H1 (cell line): ENCODE measurements around the gene HHAT. TPM values are rescaled to one million over a fixed set of nuclear protein-coding genes. Genes with fewer than 3 reads are reported as not detected.

ENCODE experiments used
- CTCF ChIA-PET: fragments of 300-600 bp; sonication (Branson Sonifier 250); formaldehyde crosslinking; loops from one replicate; lab custom pipeline; 2021; ENCODE audit not compliant: partially characterized antibody; lab: Charles Lee
- POLR2A ChIA-PET: fragments of 300-600 bp; sonication (Branson Sonifier 250); formaldehyde crosslinking; loops from one replicate; lab custom pipeline; 2021; ENCODE audit warnings: inconsistent platforms; ENCODE audit not compliant: partially characterized antibody; lab: Charles Lee
- DNase-seq, 2 experiments: peaks; one replicate each; pipeline versions ENCODE4 v3.0.0 to v3.0.0-alpha.2; 2010 to 2022; ENCODE audit warnings: low spot score in 2 of 2, low read depth in 1 of 2, mixed read lengths in 1 of 2
- FAIRE-seq: peaks from 2 replicates; lab custom pipeline; 2011; peaks lifted over from hg19 to GRCh38; lab: Jason Lieb, UNC
- H2AFZ ChIP-seq: 2 replicates; pipeline ENCODE4 v1.8.1; 2012; ENCODE audit warnings: low read length, inconsistent platforms
- H2AK5ac ChIP-seq: 2 replicates; pipeline ENCODE4 v1.6.1; 2013; ENCODE audit warnings: low read depth, low read length
- H2BK120ac ChIP-seq: replicated peaks from 2 replicates; pipeline ENCODE3; 2013; ENCODE audit warnings: low read depth, low read length, inconsistent platforms
- H2BK12ac ChIP-seq: 2 replicates; pipeline ENCODE4 v1.6.1; 2013; ENCODE audit warnings: low read depth, low read length
- H2BK15ac ChIP-seq: 2 replicates; pipeline ENCODE4 v1.6.1; 2013; ENCODE audit warnings: low read length
- H2BK20ac ChIP-seq: 2 replicates; pipeline ENCODE4 v1.6.1; 2013; ENCODE audit warnings: low read length
- H2BK5ac ChIP-seq: 2 replicates; pipeline ENCODE4 v1.6.1; 2013; ENCODE audit warnings: low read depth, low read length
- H3K14ac ChIP-seq: 2 replicates; pipeline ENCODE4 v1.6.1; 2013; ENCODE audit warnings: inconsistent platforms; ENCODE audit not compliant: insufficient read length
- H3K18ac ChIP-seq: 2 replicates; pipeline ENCODE4 v1.6.1; 2013; ENCODE audit warnings: low read length; ENCODE audit errors: extremely low read depth
- H3K23ac ChIP-seq: 2 replicates; pipeline ENCODE4 v1.6.1; 2013; ENCODE audit warnings: inconsistent platforms; ENCODE audit not compliant: insufficient read length
- H3K23me2 ChIP-seq: 2 replicates; pipeline ENCODE4 v1.6.1; 2013; ENCODE audit warnings: low read depth, low read length
- H3K27ac ChIP-seq: 2 replicates; pipeline ENCODE4 v1.6.1; 2011; ENCODE audit warnings: low read depth, low read length, inconsistent platforms
- H3K27me3 ChIP-seq, 4 experiments: replicated peaks in 1 of 4; 1 replicate in 1 of 4; 2 replicates in 3 of 4; pipeline versions ENCODE4 v1.6.1 to v1.8.1; 2011 to 2013; ENCODE audit warnings: low read length in 3 of 4, mild to moderate bottlenecking in 3 of 4, inconsistent platforms in 2 of 4, mixed read lengths in 2 of 4, moderate library complexity in 1 of 4; ENCODE audit not compliant: control insufficient read depth in 3 of 4, insufficient read depth in 3 of 4; ENCODE audit errors: extremely low read depth in 1 of 4
- H3K36me3 ChIP-seq, 4 experiments: 2 replicates each; pipeline versions ENCODE4 v1.6.1 to v1.8.1; 2011 to 2013; ENCODE audit warnings: mild to moderate bottlenecking in 4 of 4, low read length in 3 of 4, moderate library complexity in 2 of 4, control low read depth in 1 of 4, inconsistent platforms in 1 of 4; ENCODE audit not compliant: insufficient read depth in 4 of 4, control insufficient read depth in 2 of 4
- H3K4ac ChIP-seq: replicated peaks from 2 replicates; pipeline ENCODE3; 2013; ENCODE audit warnings: low read length, low read depth, mixed read lengths, inconsistent platforms; ENCODE audit not compliant: insufficient read length
- H3K4me1 ChIP-seq, 4 experiments: replicated peaks in 1 of 4; 1 replicate in 1 of 4; 2 replicates in 3 of 4; pipeline versions ENCODE4 v1.6.1 to v1.8.1; 2011 to 2013; ENCODE audit warnings: low read length in 3 of 4, inconsistent platforms in 2 of 4, mixed read lengths in 1 of 4; ENCODE audit not compliant: insufficient read depth in 4 of 4, control insufficient read depth in 3 of 4
- H3K4me2 ChIP-seq, 2 experiments: 2 replicates each; pipeline versions ENCODE4 v1.6.1 to v1.8.1; 2011 to 2013; ENCODE audit warnings: low read depth in 2 of 2, low read length in 2 of 2, control low read depth in 1 of 2, inconsistent platforms in 1 of 2, mild to moderate bottlenecking in 1 of 2; ENCODE audit not compliant: insufficient read depth in 1 of 2
- H3K4me3 ChIP-seq, 4 experiments: fragments of 200-600, 300-600 bp in 1 of 4; sonication (generic), shearing (Covaris generic), sonication (Bioruptor Twin) in 1 of 4; 2 replicates each; pipeline versions ENCODE4 v1.5.1 to v1.8.1; 2011 to 2016; ENCODE audit warnings: low read length in 4 of 4, low read depth in 3 of 4, control low read depth in 2 of 4, inconsistent platforms in 2 of 4, mild to moderate bottlenecking in 2 of 4, mixed read lengths in 1 of 4, moderate library complexity in 1 of 4; ENCODE audit not compliant: insufficient read depth in 2 of 4; ENCODE audit errors: extremely low read depth in 1 of 4
- H3K56ac ChIP-seq: replicated peaks from 2 replicates; pipeline ENCODE3; 2013; ENCODE audit warnings: low read depth, mild to moderate bottlenecking, mixed read lengths, low read length, inconsistent platforms; ENCODE audit not compliant: insufficient read length
- H3K79me1 ChIP-seq: 2 replicates; pipeline ENCODE4 v1.6.1; 2013; ENCODE audit warnings: low read depth, low read length, control low read depth
- H3K79me2 ChIP-seq, 2 experiments: 2 replicates each; pipeline versions ENCODE4 v1.6.1 to v1.8.1; 2012 to 2013; ENCODE audit warnings: low read length in 2 of 2, mild to moderate bottlenecking in 2 of 2, inconsistent platforms in 1 of 2; ENCODE audit not compliant: insufficient read depth in 2 of 2, control insufficient read depth in 1 of 2
- H3K9ac ChIP-seq, 4 experiments: replicated peaks in 1 of 4; 1 replicate in 1 of 4; 2 replicates in 3 of 4; pipeline versions ENCODE4 v1.6.1 to v1.8.1; 2011 to 2013; ENCODE audit warnings: low read depth in 3 of 4, low read length in 3 of 4, control low read depth in 2 of 4, mild to moderate bottlenecking in 2 of 4, moderate library complexity in 2 of 4, inconsistent platforms in 1 of 4; ENCODE audit errors: extremely low read depth in 1 of 4
- H3K9me3 ChIP-seq, 2 experiments: 2 replicates each; pipeline versions ENCODE4 v1.6.1 to v1.8.1; 2012 to 2013; ENCODE audit warnings: mild to moderate bottlenecking in 2 of 2, moderate library complexity in 2 of 2, control low read depth in 1 of 2, inconsistent platforms in 1 of 2, low read depth in 1 of 2, low read length in 1 of 2, mixed read lengths in 1 of 2; ENCODE audit not compliant: insufficient read depth in 2 of 2
- H4K20me1 ChIP-seq, 2 experiments: replicated peaks in 1 of 2; 2 replicates each; pipeline versions ENCODE3 to v1.8.1; 2011 to 2013; ENCODE audit warnings: inconsistent platforms in 2 of 2, low read length in 2 of 2, mild to moderate bottlenecking in 1 of 2; ENCODE audit not compliant: insufficient read depth in 2 of 2, control insufficient read depth in 1 of 2
- H4K5ac ChIP-seq: 2 replicates; pipeline ENCODE4 v1.6.1; 2013; ENCODE audit warnings: low read length, low read depth, mixed read lengths, inconsistent platforms; ENCODE audit not compliant: insufficient read length
- H4K8ac ChIP-seq: 2 replicates; pipeline ENCODE4 v1.8.0; 2013; ENCODE audit warnings: mild to moderate bottlenecking, moderate library complexity, low read length, inconsistent platforms; ENCODE audit not compliant: insufficient read depth; ENCODE audit errors: extremely low read depth
- H4K91ac ChIP-seq: replicated peaks from 2 replicates; pipeline ENCODE3; 2013; ENCODE audit warnings: low read length, mixed read lengths, inconsistent platforms; ENCODE audit not compliant: insufficient read length
- CEBPB ChIP-seq: IDR thresholded peaks from 2 replicates; pipeline ENCODE4 v1.6.1; 2012; ENCODE audit warnings: low read depth, low read length
- CHD2 ChIP-seq: IDR thresholded peaks from 2 replicates; pipeline ENCODE4 v1.6.1; 2012; ENCODE audit warnings: low read length, improper control_type of control experiment
- CREB1 ChIP-seq: IDR thresholded peaks from 2 replicates; pipeline ENCODE4 v1.6.1; 2012; ENCODE audit warnings: inconsistent platforms
- CTBP2 ChIP-seq: IDR thresholded peaks from 2 replicates; pipeline ENCODE4 v1.7.0; 2011; ENCODE audit warnings: borderline replicate concordance, mild to moderate bottlenecking, moderate library complexity, mixed read lengths, low read length; ENCODE audit not compliant: insufficient read depth, insufficient read length
- CTCF ChIP-seq, 3 experiments: IDR thresholded peaks; 1 replicate in 2 of 3; 2 replicates in 1 of 3; pipeline versions ENCODE4 v1.5.1 to v1.6.1; 2011; ENCODE audit warnings: low read length in 3 of 3, mild to moderate bottlenecking in 3 of 3, inconsistent platforms in 2 of 3, low read depth in 1 of 3, moderate library complexity in 1 of 3; ENCODE audit not compliant: insufficient read depth in 1 of 3; ENCODE audit errors: control extremely low read depth in 1 of 3
- NRF1 ChIP-seq: IDR thresholded peaks from 2 replicates; pipeline ENCODE4 v1.6.1; 2011; ENCODE audit warnings: mild to moderate bottlenecking, low read depth, low read length, improper control_type of control experiment
- RAD21 ChIP-seq, 2 experiments: IDR thresholded peaks in 1 of 2; conservative IDR thresholded peaks in 1 of 2; 2 replicates each; pipeline ENCODE4 v1.6.1; 2011; ENCODE audit warnings: low read depth in 2 of 2, low read length in 2 of 2, improper control_type of control experiment in 1 of 2, inconsistent platforms in 1 of 2, mild to moderate bottlenecking in 1 of 2, moderate library complexity in 1 of 2
- RBBP5 ChIP-seq: IDR thresholded peaks from 2 replicates; pipeline ENCODE4 v1.7.1; 2012; ENCODE audit warnings: low read depth, mild to moderate bottlenecking, inconsistent platforms, low read length, moderate library complexity, borderline replicate concordance
- WGBS, 2 experiments: shearing (Covaris generic) in 1 of 2; methylation state at CpG; one replicate each; pipeline versions ENCODE4 v1.1.6 to v1.1.7; 2013 to 2015; ENCODE audit warnings: low lambda C conversion rate in 2 of 2, mixed read lengths in 2 of 2, inconsistent platforms in 1 of 2, low coverage in 1 of 2, missing lambda C conversion rate in 1 of 2; ENCODE audit not compliant: insufficient replicate concordance in 2 of 2, insufficient coverage in 1 of 2, insufficient read length in 1 of 2; ENCODE audit errors: extremely low coverage in 1 of 2, missing lambda C conversion rate in 1 of 2; 5-methylcytosine and 5-hydroxymethylcytosine counted together
- polyA plus RNA-seq, 7 experiments: library from polyadenylated mRNA; depleted of rRNA in 3 of 7; stranded (reverse) in 5 of 7; unstranded in 2 of 7; fragments of >200 nt in 5 of 7; fragments of 200-250 nt in 2 of 7; gene quantifications; 1 replicate in 5 of 7; 2 replicates in 1 of 7; 4 replicates in 1 of 7; pipeline versions ENCODE4 v1.2.1 to v1.2.3, GENCODE V29; 2011 to 2013; ENCODE audit warnings: missing spikeins in 2 of 7, mixed read lengths in 2 of 7
- total RNA-seq: library from RNA; stranded (reverse); fragmentation: NEBNext Ultra II Directional; extraction: Animal tissue kit (Norgen Biotek cat#: 25700); gene quantifications from 2 replicates; pipeline ENCODE4 v1.2.1, GENCODE V29; 2021

Gene HHAT
- total and polyA plus RNA-seq, 2 of the 8 experiments (the other 6 are each of a cell fraction or from before 2014, with no cell fraction given) = 0.15 to 0.51 TPM

- Histone ChIP-seq H2AFZ (no peak overlapping the region), H3K27me3 (no peaks in the 10 kb centered on the region), H3K9ac (no peak overlapping the region), H3K4ac (no peak overlapping the region), H3K4me1 (no peaks in the 10 kb centered on the region), H4K8ac (no peak overlapping the region)
- WGBS, 2 experiments = 95% methylated on average over 3 of the region's 3 CpGs; no CpG with 5 or more reads in 1 of the 2 experiments
- TF ChIP-seq RAD21 (IDR thresholded peaks at IDR 0.05 in 1 of 2, conservative IDR thresholded peaks at IDR 0.05 in 1 of 2; ENCODE audit: low read depth in 2 of 2, low read length in 2 of 2) (no peak), CTBP2 (no peak), RBBP5 (no peak), CREB1 (no peak), CHD2 (no peak), CTCF (IDR thresholded peaks at IDR 0.05; ENCODE audit: control extremely low read depth in 1 of 3, insufficient read depth in 1 of 3, low read depth in 1 of 3, low read length in 3 of 3) (no peak), CEBPB (no peak), NRF1 (no peak)
- TF ChIP-seq, all 59 proteins: peak for 0
- Histone ChIP-seq H3K56ac (no peak overlapping the region), H2BK5ac (no peak overlapping the region), H3K14ac (no peak overlapping the region), H3K18ac (no peak overlapping the region), H3K23ac (no peak overlapping the region), H2BK12ac (no peak overlapping the region), H3K27ac (no peak overlapping the region), H2BK15ac (no peak overlapping the region), H4K91ac (no peak overlapping the region), H2BK20ac (no peak overlapping the region), H4K20me1 (no peaks in the 10 kb centered on the region), H4K5ac (no peak overlapping the region), H3K4me2 (no peak overlapping the region), H2AK5ac (no peak overlapping the region), H3K23me2 (no peaks in the 10 kb centered on the region), H3K4me3 (no peak overlapping the region), H3K79me1 (no peaks in the 10 kb centered on the region), H2BK120ac (no peak overlapping the region), H3K79me2 (no peaks in the 10 kb centered on the region), H3K36me3 (no peaks in the 10 kb centered on the region), H3K9me3 (no peaks in the 10 kb centered on the region)
- CTCF ChIA-PET = no interaction called here
- POLR2A ChIA-PET = no interaction called here
- DNase-seq (no peak), FAIRE-seq (no peak)
Measured at GRCh38 chr1:210678306-210678705, 349.6 kb downstream of the HHAT start.
